Mesothelial cell of epicardium (in vitro differentiated cells): Measurements from ENCODE around the gene TBC1D20. TPM values are rescaled to one million over a fixed set of nuclear protein-coding genes. Genes with fewer than 3 reads are reported as not detected.
A peak's percentile ranks its signal among the peaks of the same experiment; 100 is the strongest.

Source experiments
- DNase-seq, 2 experiments: peaks; one replicate each; pipeline ENCODE4 v3.0.0; 2021; ENCODE audit warnings: low spot score in 2 of 2; ENCODE audit not compliant: unreplicated experiment in 2 of 2
- H3K27ac Mint-ChIP-seq: 2 replicates; pipeline ENCODE4 v1.8.0; 2021; ENCODE audit warnings: mixed read lengths
- H3K27me3 Mint-ChIP-seq: 2 replicates; pipeline ENCODE4 v1.8.0; 2021; ENCODE audit warnings: low read depth, mixed read lengths
- H3K36me3 Mint-ChIP-seq: 2 replicates; pipeline ENCODE4 v1.8.0; 2021; ENCODE audit warnings: mixed read lengths
- H3K4me1 Mint-ChIP-seq: 2 replicates; pipeline ENCODE4 v1.8.0; 2021; ENCODE audit warnings: mixed read lengths
- H3K4me3 Mint-ChIP-seq: 2 replicates; pipeline ENCODE4 v1.8.0; 2021; ENCODE audit warnings: mild to moderate bottlenecking, moderate library complexity, mixed read lengths
- H3K9me3 Mint-ChIP-seq: 2 replicates; pipeline ENCODE4 v1.8.0; 2021; ENCODE audit warnings: mixed read lengths
- CTCF ChIP-seq: fragments of 200-600 bp; sonication (generic); IDR thresholded peaks from one replicate; pipeline ENCODE4 v1.5.0; 2021; ENCODE audit warnings: antibody characterized with exemption; ENCODE audit not compliant: unreplicated experiment
- total RNA-seq: library from RNA; stranded (reverse); gene quantifications from 3 replicates; pipeline ENCODE4 v1.2.1, GENCODE V29; 2021

TBC1D20 gene
- total RNA-seq, 1 donor from 2014 or later: 34.4 TPM

DNA sequence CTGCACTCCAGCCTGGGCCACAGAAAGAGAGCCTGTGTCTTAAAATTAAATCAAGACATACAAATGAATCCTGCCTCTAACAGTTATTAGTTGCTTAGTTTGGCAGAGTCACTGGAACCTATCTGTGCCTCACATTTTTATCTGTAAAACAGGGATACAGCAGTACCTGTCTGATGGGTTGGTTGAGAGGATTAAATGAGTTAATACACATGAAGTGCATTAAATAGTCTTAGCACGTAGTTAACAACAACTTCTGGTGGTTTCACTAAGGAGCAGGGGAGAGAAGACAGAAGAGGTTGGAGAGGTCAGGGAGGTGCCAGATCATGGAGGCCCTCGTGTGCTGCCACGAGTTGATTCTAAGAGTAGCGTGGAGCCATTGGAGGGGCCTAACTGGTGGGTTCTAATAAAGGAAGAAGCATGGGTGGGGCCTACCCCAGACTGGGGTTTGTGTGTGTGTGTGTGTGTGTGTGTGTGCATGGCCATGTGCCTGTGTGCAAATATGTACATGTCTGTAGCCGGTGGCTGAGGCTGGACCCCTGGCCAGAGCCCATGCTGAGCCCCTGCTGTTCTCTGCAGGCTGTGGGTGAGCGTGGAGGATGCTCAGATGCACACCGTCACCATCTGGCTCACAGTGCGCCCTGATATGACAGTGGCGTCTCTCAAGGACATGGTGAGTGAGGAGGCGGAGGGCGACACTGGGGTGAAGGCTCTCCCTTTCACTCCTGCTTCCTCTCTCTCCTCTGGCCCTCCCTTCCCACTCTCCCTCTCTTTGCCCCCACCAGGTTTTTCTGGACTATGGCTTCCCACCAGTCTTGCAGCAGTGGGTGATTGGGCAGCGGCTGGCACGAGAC, 45.2 kb downstream of the TBC1D20 start:
- no peak overlapping the region for H3K4me3 Mint-ChIP-seq
- no peaks in the 10 kb centered on the region for H3K27me3 Mint-ChIP-seq
- no peaks in the 10 kb centered on the region for H3K4me1 Mint-ChIP-seq
- DNase-seq: no peak
- H3K9me3 Mint-ChIP-seq: peaks cover 8% of the 10 kb centered on the region
- TF ChIP-seq CTCF: no peak
- H3K27ac Mint-ChIP-seq: no peak overlapping the region
- H3K36me3 Mint-ChIP-seq: peaks cover 44% of the 10 kb centered on the region

GRCh38 chr20:415820-416322, 46.5 kb downstream of the TBC1D20 start:
- Mint-ChIP-seq H3K9me3 (peaks cover 13% of the 10 kb centered on the region), H3K27me3 (no peaks in the 10 kb centered on the region), H3K27ac (no peak overlapping the region), H3K36me3 (peaks cover 42% of the 10 kb centered on the region), H3K4me3 (no peak overlapping the region), H3K4me1 (no peaks in the 10 kb centered on the region)
- no peak for TF ChIP-seq CTCF
- no peak for DNase-seq

DNA sequence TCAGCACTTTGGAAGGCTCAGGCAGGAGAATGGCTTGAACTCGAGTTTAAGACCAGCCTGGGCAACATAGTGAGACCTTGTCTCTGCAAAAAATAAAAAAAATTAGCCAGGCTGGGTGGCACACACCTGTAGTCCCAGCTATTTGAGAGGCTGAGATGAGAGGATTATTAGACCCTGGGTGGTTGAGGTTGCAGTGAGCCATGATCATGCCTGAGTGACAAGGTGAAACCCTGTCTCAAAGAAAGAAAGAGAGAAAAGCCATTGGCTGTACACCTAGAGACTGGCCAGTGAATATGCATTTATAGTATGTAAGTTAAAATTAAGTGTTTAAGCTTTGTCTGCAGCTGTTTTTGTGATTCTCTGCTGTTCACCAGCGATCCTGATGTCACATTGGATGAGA, 48.2 kb downstream of the TBC1D20 start:
- peaks cover 52% of the 10 kb centered on the region for H3K36me3 Mint-ChIP-seq
- H3K27me3 Mint-ChIP-seq: no peaks in the 10 kb centered on the region
- H3K4me1 Mint-ChIP-seq: peaks cover 12% of the 10 kb centered on the region
- peaks cover 13% of the 10 kb centered on the region for H3K9me3 Mint-ChIP-seq
- H3K27ac Mint-ChIP-seq: no peak overlapping the region
- H3K4me3 Mint-ChIP-seq: no peak overlapping the region
- TF ChIP-seq CTCF: no peak
- no peak for DNase-seq

- no peak for TF ChIP-seq CTCF
- Mint-ChIP-seq H3K27me3 (no peaks in the 10 kb centered on the region), H3K27ac (no peak overlapping the region), H3K4me3 (no peak overlapping the region), H3K4me1 (peaks cover 21% of the 10 kb centered on the region), H3K9me3 (peaks cover 13% of the 10 kb centered on the region), H3K36me3 (peaks cover 47% of the 10 kb centered on the region)
- DNase-seq: no peak
Measured at GRCh38 chr20:412081-412480, 50.3 kb downstream of the TBC1D20 start.

DNA sequence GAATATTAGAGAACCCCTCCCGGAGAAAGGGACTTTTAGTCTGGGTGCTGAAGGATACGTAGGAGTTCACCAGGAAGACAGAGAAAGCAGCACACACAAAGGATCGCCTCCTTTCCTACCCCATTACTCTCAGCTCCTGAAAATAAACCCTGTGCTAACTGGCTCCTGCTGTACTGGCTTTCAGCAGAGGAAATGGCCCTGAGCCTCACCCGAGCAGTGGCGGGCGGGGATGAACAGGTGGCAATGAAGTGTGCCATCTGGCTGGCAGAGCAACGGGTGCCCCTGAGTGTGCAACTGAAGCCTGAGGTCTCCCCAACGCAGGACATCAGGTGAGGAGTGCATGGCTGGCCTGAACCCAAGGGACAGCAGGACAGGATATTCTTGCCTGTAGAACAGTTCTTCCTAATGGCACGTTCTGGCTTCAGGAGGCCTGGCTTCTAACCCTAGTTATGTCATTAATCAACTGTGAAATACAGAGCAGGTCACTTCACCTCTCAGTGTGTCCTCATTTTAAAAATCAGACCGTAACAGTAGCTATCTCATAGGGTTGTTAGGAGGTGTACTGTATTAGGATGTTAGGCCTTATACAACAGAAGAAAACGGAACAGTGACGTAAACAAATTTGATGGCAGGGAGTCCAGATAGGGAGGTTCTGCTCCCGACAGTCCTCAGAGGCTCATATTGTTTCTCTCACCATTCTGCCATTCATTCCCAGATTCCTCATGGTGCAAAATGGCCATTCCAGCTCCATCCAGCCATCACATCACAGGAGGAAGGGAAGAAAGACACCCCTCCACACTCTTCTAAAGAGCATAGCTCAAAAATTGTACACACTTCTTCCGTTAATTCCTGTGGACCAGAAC, 52.4 kb downstream of the TBC1D20 start:
- peak overlapping the region; percentile 83 for H3K4me3 Mint-ChIP-seq
- TF ChIP-seq CTCF: no peak
- peak overlapping the region; percentile 94 for H3K27ac Mint-ChIP-seq
- no peaks in the 10 kb centered on the region for H3K27me3 Mint-ChIP-seq
- no peak for DNase-seq
- peaks cover 32% of the 10 kb centered on the region for H3K36me3 Mint-ChIP-seq
- peaks cover 24% of the 10 kb centered on the region for H3K4me1 Mint-ChIP-seq
- H3K9me3 Mint-ChIP-seq: peaks cover 16% of the 10 kb centered on the region
